ENCODE data around the gene NOL12. TPM values are rescaled to one million over a fixed set of nuclear protein-coding genes. Genes with fewer than 3 reads are reported as not detected.

The NOL12 gene
- total RNA-seq, 1 experiment from 2014 or later: 25.9 TPM

Other genes with a start within 250 kb of the NOL12 start
- 0.07 TPM in 1 of 2 replicates, not detected in the other for gene MFNG, start 200.0 kb upstream of the NOL12 start, total RNA-seq (2014; rRNA removed; shearing (Covaris generic))
- 8.3 and 10.6 TPM in 2 replicates for gene CARD10, start 166.9 kb upstream of the NOL12 start, total RNA-seq (2014; rRNA removed; shearing (Covaris generic))
- gene CDC42EP1, start 125.9 kb upstream of the NOL12 start, total RNA-seq (2014; rRNA removed; shearing (Covaris generic)): 44.3 and 51.7 TPM in 2 replicates
- not detected in 2 replicates for gene LGALS2, start 106.3 kb upstream of the NOL12 start, total RNA-seq (2014; rRNA removed; shearing (Covaris generic))
- 11.7 and 21.8 TPM in 2 replicates for gene GGA1, start 77.5 kb upstream of the NOL12 start, total RNA-seq (2014; rRNA removed; shearing (Covaris generic))
- gene SH3BP1, start 46.7 kb upstream of the NOL12 start, total RNA-seq (2014; rRNA removed; shearing (Covaris generic)): 0.86 and 1.5 TPM in 2 replicates
- gene PDXP, start 27.6 kb upstream of the NOL12 start, total RNA-seq (2014; rRNA removed; shearing (Covaris generic)): 29.8 and 32.6 TPM in 2 replicates
- 2,501 and 2,563 TPM in 2 replicates for gene LGALS1, start 10.7 kb upstream of the NOL12 start, total RNA-seq (2014; rRNA removed; shearing (Covaris generic))
- gene TRIOBP, start 10.7 kb downstream of the NOL12 start, total RNA-seq (2014; rRNA removed; shearing (Covaris generic)): 42.5 and 68.1 TPM in 2 replicates
- 18.3 and 26.4 TPM in 2 replicates for gene GCAT, start 121.6 kb downstream of the NOL12 start, total RNA-seq (2014; rRNA removed; shearing (Covaris generic))
- gene GALR3, start 137.0 kb downstream of the NOL12 start, total RNA-seq (2014; rRNA removed; shearing (Covaris generic)): not detected in 2 replicates
- 17.0 and 20.6 TPM in 2 replicates for gene ANKRD54, start 158.0 kb downstream of the NOL12 start, total RNA-seq (2014; rRNA removed; shearing (Covaris generic))
- 136 and 156 TPM in 2 replicates for gene EIF3L, start 163.1 kb downstream of the NOL12 start, total RNA-seq (2014; rRNA removed; shearing (Covaris generic))
- gene MICALL1, start 220.0 kb downstream of the NOL12 start, total RNA-seq (2014; rRNA removed; shearing (Covaris generic)): 7.1 and 13.7 TPM in 2 replicates